IMR-90 (cell line): ENCODE results near the gene TMEM52B. TPM values are rescaled to one million over a fixed set of nuclear protein-coding genes. Genes with fewer than 3 reads are reported as not detected.

Experiments used
- ATAC-seq: fragments of 200-7000 bp; cut with Tn5 transposase; 2 replicates; pipeline ENCODE4 v1.9.1; 2020; ENCODE audit warnings: low read depth, mild to moderate bottlenecking, moderate library complexity
- BruUV-seq: library from RNA; stranded (reverse); fragments of 400-500 nt; replicated peaks from 2 replicates; lab custom pipeline; 2021; lab: Mats Ljungman, UMichigan
- CTCF ChIA-PET: fragments of 300-600 bp; formaldehyde crosslinking; extraction: SDS; loops from one replicate; lab custom pipeline; 2021; ENCODE audit warnings: antibody characterized with exemption; lab: Yijun Ruan, JAX
- POLR2A ChIA-PET: fragments of 300-600 bp; sonication (Branson Sonifier 250); formaldehyde crosslinking; loops from one replicate; lab custom pipeline; 2022; ENCODE audit warnings: antibody characterized with exemption; ENCODE audit not compliant: unreplicated experiment; lab: Charles Lee
- DNase-seq: peaks from one replicate; pipeline ENCODE4 v3.0.0; 2013
- H2AFZ ChIP-seq: replicated peaks from 2 replicates; pipeline ENCODE3; 2013; ENCODE audit warnings: low read length, mild to moderate bottlenecking; ENCODE audit not compliant: poor library complexity
- H2AK5ac ChIP-seq: 2 replicates; pipeline ENCODE4 v1.6.1; 2013; ENCODE audit warnings: low read depth, low read length, inconsistent platforms
- H2AK9ac ChIP-seq: replicated peaks from 2 replicates; pipeline ENCODE3; 2013; ENCODE audit warnings: mild to moderate bottlenecking, low read depth, low read length, moderate library complexity; ENCODE audit not compliant: poor library complexity
- H2BK120ac ChIP-seq: 2 replicates; pipeline ENCODE4 v1.6.1; 2013; ENCODE audit warnings: low read depth, low read length, inconsistent platforms
- H2BK15ac ChIP-seq: 3 replicates; pipeline ENCODE4 v1.6.1; 2013; ENCODE audit warnings: low read depth, low read length, inconsistent platforms
- H2BK20ac ChIP-seq: 2 replicates; pipeline ENCODE4 v1.6.1; 2013; ENCODE audit warnings: low read depth, mild to moderate bottlenecking, inconsistent platforms, low read length, moderate library complexity
- H2BK5ac ChIP-seq: 2 replicates; pipeline ENCODE4 v1.6.1; 2013; ENCODE audit warnings: mild to moderate bottlenecking, low read depth, low read length, inconsistent platforms; ENCODE audit not compliant: poor library complexity, severe bottlenecking
- H3K14ac ChIP-seq: replicated peaks from 2 replicates; pipeline ENCODE4 v1.6.1; 2013; ENCODE audit warnings: low read depth, low read length, inconsistent platforms
- H3K18ac ChIP-seq: 2 replicates; pipeline ENCODE4 v1.6.1; 2013; ENCODE audit warnings: low read depth, low read length, control low read depth
- H3K23ac ChIP-seq: 2 replicates; pipeline ENCODE4 v1.6.1; 2013; ENCODE audit warnings: low read depth, low read length, inconsistent platforms
- H3K27ac ChIP-seq: 2 replicates; pipeline ENCODE4 v1.5.1; 2013; ENCODE audit warnings: mild to moderate bottlenecking, control low read depth, low read length; ENCODE audit not compliant: insufficient read depth
- H3K27me3 ChIP-seq: 2 replicates; pipeline ENCODE4 v1.6.1; 2013; ENCODE audit warnings: low read length; ENCODE audit not compliant: control insufficient read depth, insufficient read depth
- H3K36me3 ChIP-seq: 2 replicates; pipeline ENCODE4 v1.6.1; 2013; ENCODE audit warnings: low read length, mixed read lengths; ENCODE audit not compliant: control insufficient read depth, insufficient read depth
- H3K4ac ChIP-seq: 2 replicates; pipeline ENCODE4 v1.6.1; 2013; ENCODE audit warnings: low read depth, low read length, inconsistent platforms
- H3K4me1 ChIP-seq: 2 replicates; pipeline ENCODE4 v1.6.1; 2013; ENCODE audit warnings: low read length, mixed read lengths; ENCODE audit not compliant: control insufficient read depth, insufficient read depth
- H3K4me2 ChIP-seq: 2 replicates; pipeline ENCODE4 v1.6.1; 2013; ENCODE audit warnings: low read depth, mild to moderate bottlenecking, control low read depth, low read length, moderate library complexity
- H3K4me3 ChIP-seq: 2 replicates; pipeline ENCODE4 v1.5.1; 2013; ENCODE audit warnings: low read depth, mild to moderate bottlenecking, control low read depth, low read length, moderate library complexity; ENCODE audit not compliant: insufficient read depth
- H3K56ac ChIP-seq: 2 replicates; pipeline ENCODE4 v1.6.1; 2013; ENCODE audit warnings: low read length, inconsistent platforms; ENCODE audit not compliant: insufficient read depth; ENCODE audit errors: extremely low read depth
- H3K79me1 ChIP-seq, 2 experiments: 2 replicates each; pipeline ENCODE4 v1.6.1; 2013; ENCODE audit warnings: low read length in 2 of 2, inconsistent platforms in 1 of 2, low read depth in 1 of 2
- H3K9ac ChIP-seq: 2 replicates; pipeline ENCODE4 v1.6.1; 2013; ENCODE audit warnings: low read depth, low read length, control low read depth
- H3K9me1 ChIP-seq: 2 replicates; pipeline ENCODE4 v1.6.1; 2013; ENCODE audit warnings: low read length, inconsistent platforms; ENCODE audit not compliant: insufficient read depth
- H3K9me3 ChIP-seq: 2 replicates; pipeline ENCODE4 v1.6.1; 2013; ENCODE audit warnings: low read length; ENCODE audit not compliant: control insufficient read depth, insufficient read depth
- H4K20me1 ChIP-seq: 2 replicates; pipeline ENCODE4 v1.6.1; 2013; ENCODE audit warnings: low read length, inconsistent platforms; ENCODE audit not compliant: insufficient read depth
- H4K5ac ChIP-seq: 2 replicates; pipeline ENCODE4 v1.6.1; 2013; ENCODE audit warnings: mild to moderate bottlenecking, low read depth, low read length, control low read depth
- H4K8ac ChIP-seq, 2 experiments: 2 replicates each; pipeline ENCODE4 v1.6.1; 2013; ENCODE audit warnings: low read depth in 2 of 2, low read length in 2 of 2, control low read depth in 1 of 2, inconsistent platforms in 1 of 2
- H4K91ac ChIP-seq: 2 replicates; pipeline ENCODE4 v1.6.1; 2013; ENCODE audit warnings: low read depth, low read length, inconsistent platforms; ENCODE audit not compliant: insufficient read depth
- BHLHE40 ChIP-seq: fragments of 150-350 bp; IDR thresholded peaks from 2 replicates; pipeline ENCODE4 v1.6.1; 2016; ENCODE audit warnings: mild to moderate bottlenecking, low read depth, low read length
- CEBPB ChIP-seq: IDR thresholded peaks from 2 replicates; pipeline ENCODE4 v1.6.1; 2012; ENCODE audit warnings: low read depth, low read length, improper control_type of control experiment
- CHD1 ChIP-seq: IDR thresholded peaks from 2 replicates; pipeline ENCODE4 v1.6.1; 2012; ENCODE audit warnings: low read depth, low read length, improper control_type of control experiment
- FOS ChIP-seq: fragments of 150-350 bp; IDR thresholded peaks from 2 replicates; pipeline ENCODE4 v1.6.1; 2016; ENCODE audit warnings: low read depth, low read length
- MAFK ChIP-seq: IDR thresholded peaks from 2 replicates; pipeline ENCODE4 v1.6.1; 2012; ENCODE audit warnings: low read depth, low read length, improper control_type of control experiment
- MAZ ChIP-seq: IDR thresholded peaks from 2 replicates; pipeline ENCODE4 v1.6.1; 2012; ENCODE audit warnings: low read depth, mild to moderate bottlenecking, low read length, improper control_type of control experiment, moderate library complexity, borderline replicate concordance
- MXI1 ChIP-seq: IDR thresholded peaks from 2 replicates; pipeline ENCODE4 v1.6.1; 2012; ENCODE audit warnings: low read depth, mild to moderate bottlenecking, low read length, moderate library complexity, borderline replicate concordance
- NFE2L2 ChIP-seq: fragments of 150-350 bp; IDR thresholded peaks from 2 replicates; pipeline ENCODE4 v1.6.1; 2016; ENCODE audit warnings: low read depth, mild to moderate bottlenecking, low read length
- POLR2A ChIP-seq: IDR thresholded peaks from 2 replicates; pipeline ENCODE4 v1.6.1; 2012; ENCODE audit warnings: mild to moderate bottlenecking, low read depth, low read length
- RAD21 ChIP-seq: IDR thresholded peaks from 2 replicates; pipeline ENCODE4 v1.6.1; 2012; ENCODE audit warnings: low read length, improper control_type of control experiment
- RCOR1 ChIP-seq: IDR thresholded peaks from 2 replicates; pipeline ENCODE4 v1.6.1; 2012; ENCODE audit warnings: mild to moderate bottlenecking, low read length, improper control_type of control experiment; ENCODE audit not compliant: insufficient replicate concordance
- RFX5 ChIP-seq: IDR thresholded peaks from 2 replicates; pipeline ENCODE4 v1.8.0; 2012; ENCODE audit warnings: low read depth, mild to moderate bottlenecking, low read length, moderate library complexity
- SMC3 ChIP-seq: fragments of 150-350 bp; IDR thresholded peaks from 2 replicates; pipeline ENCODE4 v1.6.1; 2016; ENCODE audit warnings: low read depth, mild to moderate bottlenecking, antibody characterized with exemption, low read length, moderate library complexity
- WGBS, 2 experiments: methylation state at CpG; one replicate each; pipeline versions ENCODE4 v1.1.5 to v1.1.7; 2013; ENCODE audit warnings: missing lambda C conversion rate in 2 of 2; ENCODE audit not compliant: insufficient read length in 1 of 2; ENCODE audit errors: extremely low coverage in 2 of 2; 5-methylcytosine and 5-hydroxymethylcytosine counted together
- dilution Hi-C: fragments of 300-500 bp; cut with HindIII; formaldehyde crosslinking; loops from one replicate; pipeline ENCODE4 v1.14.3; 2018; ENCODE audit warnings: low sequenced_read_pairs; ENCODE audit not compliant: unreplicated experiment
- in situ Hi-C: fragments of 300-500 bp; cut with MboI; formaldehyde crosslinking; loops from 3 replicates; pipeline ENCODE4 v1.14.3; 2019; ENCODE audit warnings: low sequenced_read_pairs, inconsistent platforms, mixed read lengths
- intact Hi-C: fragments of 100-400 bp; cut with micrococcal nuclease; formaldehyde crosslinking; loops from 2 replicates; pipeline ENCODE4 v1.10.0; 2022
- polyA plus RNA-seq, 3 experiments: library from polyadenylated mRNA; depleted of rRNA; stranded (reverse); fragments of >200 nt; gene quantifications; 2 replicates each; pipeline ENCODE4 v1.2.3, GENCODE V29; 2012; ENCODE audit warnings: low replicate concordance in 1 of 3
- total RNA-seq: library from RNA; depleted of rRNA; stranded (reverse); fragments of >200 nt; gene quantifications from 2 replicates; pipeline ENCODE4 v1.2.3, GENCODE V29; 2012
- TF ChIP-seq, protein P1 (sequence below): fragments of 150-350 bp; IDR thresholded peaks from 2 replicates; pipeline ENCODE4 v1.6.1; 2016; ENCODE audit warnings: low read depth, mild to moderate bottlenecking, low read length, moderate library complexity, borderline replicate concordance
- TF ChIP-seq, protein P2 (sequence below): fragments of 150-350 bp; IDR thresholded peaks from 2 replicates; pipeline ENCODE4 v1.6.1; 2017; ENCODE audit warnings: mild to moderate bottlenecking, antibody characterized with exemption, low read length, low read depth
- TF ChIP-seq, protein P3 (sequence below): conservative IDR thresholded peaks from 2 replicates; pipeline ENCODE4 v1.5.1; 2012; ENCODE audit warnings: mild to moderate bottlenecking, low read depth, low read length, improper control_type of control experiment

The TMEM52B gene
- total and polyA plus RNA-seq, 2 of the 4 experiments (the other 2 are of a cell fraction), result 2.0 to 3.6 TPM

DNA sequence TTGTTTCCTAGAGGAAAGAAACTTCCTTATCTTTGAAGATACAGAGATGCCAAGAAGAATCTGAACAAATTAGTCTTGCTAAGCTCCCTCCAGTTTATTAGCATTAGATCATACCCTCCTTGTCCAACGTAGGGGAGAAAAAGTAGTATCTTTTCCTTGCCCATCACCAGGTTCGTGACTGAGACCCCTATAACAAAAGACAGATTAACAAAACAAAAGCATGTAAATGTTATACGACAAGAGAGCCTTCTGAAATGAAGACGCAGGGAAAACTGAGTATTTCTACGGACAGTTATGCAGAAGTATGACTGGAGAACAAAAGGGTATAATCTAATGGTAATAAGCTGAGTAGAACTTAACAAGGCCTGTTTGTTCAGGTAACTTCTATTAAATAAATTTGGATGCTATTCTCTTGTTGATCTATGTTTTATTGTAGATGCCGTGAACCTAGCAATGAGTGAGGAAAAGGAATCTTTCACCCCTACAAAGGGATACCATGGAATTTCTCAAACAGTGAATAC is 45.9 kb upstream of the TMEM52B start:
- no peak overlapping the region for H3K14ac ChIP-seq
- H3K4me2 ChIP-seq, result no peak overlapping the region
- H3K56ac ChIP-seq, result no peak overlapping the region
- H3K79me1 ChIP-seq, result no peaks in the 10 kb centered on the region
- no peaks in the 10 kb centered on the region for H3K9me1 ChIP-seq
- CTCF ChIA-PET, result interaction anchor here (0.6 kb wide), 1 partner anchor 33 kb away, joined by 5 read pairs; no protein-coding TSS in a partner anchor
- no peak overlapping the region for H2AK5ac ChIP-seq
- no peak for ATAC-seq
- BruUV-seq, result no TSS peak
- no peak overlapping the region for H4K8ac ChIP-seq
- H4K91ac ChIP-seq, result no peak overlapping the region
- no peak overlapping the region for H3K27ac ChIP-seq
- H2BK20ac ChIP-seq, result no peak overlapping the region
- no peak overlapping the region for H2AK9ac ChIP-seq
- no CpG with 5 or more reads among the region's 6 CpGs for WGBS, 2 experiments
- H2BK120ac ChIP-seq, result no peak overlapping the region
- no peak overlapping the region for H3K18ac ChIP-seq
- TF ChIP-seq MAZ (no peak), RCOR1 (no peak), NFE2L2 (no peak), SMC3 (no peak), RFX5 (no peak), RAD21 (no peak), FOS (no peak), BHLHE40 (no peak), POLR2A (no peak), CHD1 (no peak), CEBPB (no peak), MAFK (no peak), MXI1 (no peak)
- TF ChIP-seq, protein P1, sequence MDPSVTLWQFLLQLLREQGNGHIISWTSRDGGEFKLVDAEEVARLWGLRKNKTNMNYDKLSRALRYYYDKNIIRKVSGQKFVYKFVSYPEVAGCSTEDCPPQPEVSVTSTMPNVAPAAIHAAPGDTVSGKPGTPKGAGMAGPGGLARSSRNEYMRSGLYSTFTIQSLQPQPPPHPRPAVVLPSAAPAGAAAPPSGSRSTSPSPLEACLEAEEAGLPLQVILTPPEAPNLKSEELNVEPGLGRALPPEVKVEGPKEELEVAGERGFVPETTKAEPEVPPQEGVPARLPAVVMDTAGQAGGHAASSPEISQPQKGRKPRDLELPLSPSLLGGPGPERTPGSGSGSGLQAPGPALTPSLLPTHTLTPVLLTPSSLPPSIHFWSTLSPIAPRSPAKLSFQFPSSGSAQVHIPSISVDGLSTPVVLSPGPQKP, result no peak
- TF ChIP-seq, protein P2, sequence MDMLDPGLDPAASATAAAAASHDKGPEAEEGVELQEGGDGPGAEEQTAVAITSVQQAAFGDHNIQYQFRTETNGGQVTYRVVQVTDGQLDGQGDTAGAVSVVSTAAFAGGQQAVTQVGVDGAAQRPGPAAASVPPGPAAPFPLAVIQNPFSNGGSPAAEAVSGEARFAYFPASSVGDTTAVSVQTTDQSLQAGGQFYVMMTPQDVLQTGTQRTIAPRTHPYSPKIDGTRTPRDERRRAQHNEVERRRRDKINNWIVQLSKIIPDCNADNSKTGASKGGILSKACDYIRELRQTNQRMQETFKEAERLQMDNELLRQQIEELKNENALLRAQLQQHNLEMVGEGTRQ, result no peak
- TF ChIP-seq, protein P3, sequence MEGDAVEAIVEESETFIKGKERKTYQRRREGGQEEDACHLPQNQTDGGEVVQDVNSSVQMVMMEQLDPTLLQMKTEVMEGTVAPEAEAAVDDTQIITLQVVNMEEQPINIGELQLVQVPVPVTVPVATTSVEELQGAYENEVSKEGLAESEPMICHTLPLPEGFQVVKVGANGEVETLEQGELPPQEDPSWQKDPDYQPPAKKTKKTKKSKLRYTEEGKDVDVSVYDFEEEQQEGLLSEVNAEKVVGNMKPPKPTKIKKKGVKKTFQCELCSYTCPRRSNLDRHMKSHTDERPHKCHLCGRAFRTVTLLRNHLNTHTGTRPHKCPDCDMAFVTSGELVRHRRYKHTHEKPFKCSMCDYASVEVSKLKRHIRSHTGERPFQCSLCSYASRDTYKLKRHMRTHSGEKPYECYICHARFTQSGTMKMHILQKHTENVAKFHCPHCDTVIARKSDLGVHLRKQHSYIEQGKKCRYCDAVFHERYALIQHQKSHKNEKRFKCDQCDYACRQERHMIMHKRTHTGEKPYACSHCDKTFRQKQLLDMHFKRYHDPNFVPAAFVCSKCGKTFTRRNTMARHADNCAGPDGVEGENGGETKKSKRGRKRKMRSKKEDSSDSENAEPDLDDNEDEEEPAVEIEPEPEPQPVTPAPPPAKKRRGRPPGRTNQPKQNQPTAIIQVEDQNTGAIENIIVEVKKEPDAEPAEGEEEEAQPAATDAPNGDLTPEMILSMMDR, result no peak
- no peak overlapping the region for H3K23ac ChIP-seq
- dilution Hi-C loops, result no loop called here
- no peak overlapping the region for H2BK5ac ChIP-seq
- no peaks in the 10 kb centered on the region for H3K36me3 ChIP-seq
- no peak for DNase-seq
- H3K9me3 ChIP-seq, result no peaks in the 10 kb centered on the region
- POLR2A ChIA-PET, result no interaction called here
- peaks cover 2% of the 10 kb centered on the region; the same call in 1 of the 2 replicates for H3K27me3 ChIP-seq
- intact Hi-C loops, result no loop called here
- no peak overlapping the region for H2BK15ac ChIP-seq
- H4K5ac ChIP-seq, result no peak overlapping the region
- no peaks in the 10 kb centered on the region for H3K4me1 ChIP-seq
- no peak overlapping the region for H3K9ac ChIP-seq
- no peak overlapping the region for H3K4me3 ChIP-seq
- in situ Hi-C loops, result no loop called here
- H3K4ac ChIP-seq, result no peak overlapping the region
- H4K20me1 ChIP-seq, result no peaks in the 10 kb centered on the region
- no peak overlapping the region for H2AFZ ChIP-seq
